HCT116 (cell line): ENCODE data around the gene PLCD3. TPM values are rescaled to one million over a fixed set of nuclear protein-coding genes. Genes with fewer than 3 reads are reported as not detected.

ENCODE experiments used
- ATAC-seq: fragments of 200-7000 bp; cut with Tn5 transposase; 2 replicates; pipeline ENCODE4 v1.9.1; 2020; ENCODE audit warnings: mild to moderate bottlenecking, moderate library complexity
- BruUV-seq: library from RNA; stranded (reverse); fragments of 400-500 nt; replicated peaks from 2 replicates; lab custom pipeline; 2021; lab: Mats Ljungman, UMichigan
- CTCF ChIA-PET: fragments of 300-600 bp; sonication (Branson Sonifier 250); formaldehyde crosslinking; loops from one replicate; lab custom pipeline; 2021; ENCODE audit warnings: antibody characterized with exemption; lab: Charles Lee
- POLR2A ChIA-PET: fragments of 300-600, 350-600 bp; sonication (Branson Sonifier 250); formaldehyde crosslinking; loops from one replicate; lab custom pipeline; 2021; ENCODE audit warnings: antibody characterized with exemption; lab: Charles Lee
- RAD21 ChIA-PET, 2 experiments: fragments of 300-600 bp; sonication (Branson Sonifier 250); formaldehyde crosslinking; loops; one replicate each; lab custom pipeline; 2023; ENCODE audit warnings: low total read pairs in 2 of 2; ENCODE audit not compliant: uncharacterized antibody in 2 of 2, unreplicated experiment in 2 of 2, low non-redundant PET in 1 of 2; lab: Charles Lee
- DNase-seq: peaks from one replicate; pipeline ENCODE4 v3.0.0-alpha.2; 2010; ENCODE audit warnings: low read depth, low spot score
- H2AFZ ChIP-seq: fragments of 200-600 bp; shearing (Covaris generic), sonication (generic); 2 replicates; pipeline ENCODE4 v1.6.1; 2017; ENCODE audit warnings: low read depth, mixed run types, mixed read lengths, antibody characterized with exemption, low read length; ENCODE audit not compliant: poor library complexity, severe bottlenecking
- H3K27ac ChIP-seq: 2 replicates; pipeline ENCODE4 v1.5.1; 2012; ENCODE audit warnings: low read depth, low read length
- H3K27me3 ChIP-seq: fragments of 200-600 bp; sonication (generic); 2 replicates; pipeline ENCODE4 v1.6.1; 2016; ENCODE audit warnings: mixed run types, low read length, mixed read lengths; ENCODE audit not compliant: insufficient read depth
- H3K36me3 ChIP-seq, 2 experiments: fragments of 200-500 bp in 1 of 2; fragments of 200-600 bp in 1 of 2; sonication (Bioruptor generic) in 1 of 2; sonication (generic) in 1 of 2; 2 replicates each; pipeline versions ENCODE4 v1.5.1 to v1.6.1; 2014 to 2016; ENCODE audit warnings: low read length in 2 of 2, inconsistent platforms in 1 of 2, mixed read lengths in 1 of 2, mixed run types in 1 of 2; ENCODE audit not compliant: insufficient read depth in 2 of 2, control insufficient read depth in 1 of 2
- H3K4me1 ChIP-seq, 2 experiments: fragments of 200-600 bp in 1 of 2; sonication (generic) in 1 of 2; 2 replicates each; pipeline versions ENCODE4 v1.5.1 to v1.6.1; 2012 to 2017; ENCODE audit warnings: low read length in 2 of 2, inconsistent platforms in 1 of 2, mild to moderate bottlenecking in 1 of 2, mixed read lengths in 1 of 2, mixed run types in 1 of 2, moderate library complexity in 1 of 2; ENCODE audit not compliant: insufficient read depth in 2 of 2, control insufficient read depth in 1 of 2
- H3K4me2 ChIP-seq: fragments of 200-600 bp; sonication (generic); 2 replicates; pipeline ENCODE4 v1.6.1; 2017; ENCODE audit warnings: mixed run types, low read length, mixed read lengths
- H3K4me3 ChIP-seq, 2 experiments: fragments of 200-600 bp in 1 of 2; sonication (generic) in 1 of 2; replicated peaks in 1 of 2; 2 replicates each; pipeline ENCODE4 v1.5.1; 2011 to 2016; ENCODE audit warnings: low read length in 2 of 2, control low read depth in 1 of 2, low read depth in 1 of 2, mild to moderate bottlenecking in 1 of 2, mixed read lengths in 1 of 2, mixed run types in 1 of 2
- H3K79me2 ChIP-seq: fragments of 200-600 bp; sonication (generic); 2 replicates; pipeline ENCODE4 v1.6.1; 2017; ENCODE audit warnings: mild to moderate bottlenecking, mixed run types, low read length, moderate library complexity, mixed read lengths; ENCODE audit not compliant: insufficient read depth
- H3K9ac ChIP-seq: fragments of 200-600 bp; sonication (generic); 2 replicates; pipeline ENCODE4 v1.6.1; 2016; ENCODE audit warnings: low read length, mixed read lengths
- H3K9me2 ChIP-seq: fragments of 200-600 bp; sonication (generic), shearing (Covaris generic); 2 replicates; pipeline ENCODE4 v1.6.1; 2017; ENCODE audit warnings: mixed run types, mild to moderate bottlenecking, moderate library complexity; ENCODE audit not compliant: insufficient read depth
- H3K9me3 ChIP-seq, 2 experiments: fragments of 200-500 bp in 1 of 2; fragments of 200-600 bp in 1 of 2; sonication (Bioruptor generic) in 1 of 2; sonication (generic) in 1 of 2; 2 replicates each; pipeline ENCODE4 v1.6.1; 2014 to 2017; ENCODE audit warnings: low read length in 2 of 2, mixed read lengths in 2 of 2, inconsistent platforms in 1 of 2, low read depth in 1 of 2, mild to moderate bottlenecking in 1 of 2, mixed run types in 1 of 2, moderate library complexity in 1 of 2; ENCODE audit not compliant: control insufficient read depth in 1 of 2, insufficient read depth in 1 of 2
- H4K20me1 ChIP-seq: fragments of 200-600 bp; sonication (generic), shearing (Covaris generic); 2 replicates; pipeline ENCODE4 v1.6.1; 2017; ENCODE audit warnings: mixed run types, mild to moderate bottlenecking, moderate library complexity; ENCODE audit not compliant: insufficient read depth
- CBX3 ChIP-seq: IDR thresholded peaks from 2 replicates; pipeline ENCODE4 v1.6.1; 2012; ENCODE audit warnings: low read depth
- CEBPB ChIP-seq: IDR thresholded peaks from 2 replicates; pipeline ENCODE4 v1.6.1; 2012; ENCODE audit warnings: low read depth
- EGR1 ChIP-seq: IDR thresholded peaks from 2 replicates; pipeline ENCODE4 v1.6.1; 2012; ENCODE audit warnings: low read depth
- EZH2 ChIP-seq: fragments of 200-600 bp; sonication (generic); IDR thresholded peaks from 2 replicates; pipeline ENCODE4 v1.6.1; 2017; ENCODE audit warnings: antibody characterized with exemption, mixed run types
- EZH2phosphoT487 ChIP-seq: fragments of 200-600 bp; IDR thresholded peaks from 2 replicates; pipeline ENCODE4 v1.6.1; 2018; ENCODE audit warnings: antibody characterized with exemption, borderline replicate concordance
- JUND ChIP-seq: IDR thresholded peaks from 2 replicates; pipeline ENCODE4 v1.6.1; 2012
- POLR2A ChIP-seq: IDR thresholded peaks from 2 replicates; pipeline ENCODE4 v1.7.0; 2011; ENCODE audit warnings: borderline replicate concordance; ENCODE audit not compliant: insufficient read depth, insufficient read length; ENCODE audit errors: extremely low read depth
- RAD21 ChIP-seq: IDR thresholded peaks from 2 replicates; pipeline ENCODE4 v1.6.1; 2012; ENCODE audit warnings: low read depth, mild to moderate bottlenecking
- SIN3A ChIP-seq: IDR thresholded peaks from 2 replicates; pipeline ENCODE4 v1.6.1; 2012; ENCODE audit warnings: low read depth
- SP1 ChIP-seq: IDR thresholded peaks from 2 replicates; pipeline ENCODE4 v1.6.1; 2012; ENCODE audit warnings: low read depth
- SRF ChIP-seq: IDR thresholded peaks from 2 replicates; pipeline ENCODE4 v1.6.1; 2012; ENCODE audit warnings: low read depth
- TCF7L2 ChIP-seq: IDR thresholded peaks from 2 replicates; pipeline ENCODE4 v1.7.0; 2011; ENCODE audit warnings: borderline replicate concordance, inconsistent platforms; ENCODE audit not compliant: insufficient read depth, insufficient read length; ENCODE audit errors: extremely low read depth
- YY1 ChIP-seq: IDR thresholded peaks from 2 replicates; pipeline ENCODE4 v1.6.1; 2011; ENCODE audit warnings: low read length, low read depth, moderate library complexity, mild to moderate bottlenecking; ENCODE audit not compliant: insufficient replicate concordance; ENCODE audit errors: extremely low read depth
- ZFX ChIP-seq: fragments of 450-650 bp; IDR thresholded peaks from 2 replicates; pipeline ENCODE4 v1.6.1; 2017
- ZNF274 ChIP-seq: fragments of 200-500 bp; sonication (Bioruptor generic); IDR thresholded peaks from 2 replicates; pipeline ENCODE4 v1.6.1; 2014; ENCODE audit warnings: mild to moderate bottlenecking, low read depth, low read length, inconsistent platforms
- intact Hi-C: fragments of 100-400 bp; cut with micrococcal nuclease; formaldehyde crosslinking; loops from 2 replicates; pipeline ENCODE4 v1.10.0; 2022
- total RNA-seq: library from RNA; stranded (reverse); gene quantifications from one replicate; pipeline ENCODE4 v1.2.1, GENCODE V29; 2021; ENCODE audit not compliant: unreplicated experiment
- TF ChIP-seq, protein P1 (sequence below), 3 experiments: fragments of 200-600 bp in 1 of 3; sonication (generic) in 1 of 3; IDR thresholded peaks in 2 of 3; conservative IDR thresholded peaks in 1 of 3; 2 replicates each; pipeline ENCODE4 v1.5.1; 2012 to 2017; ENCODE audit warnings: low read depth in 2 of 3, low read length in 2 of 3, antibody characterized with exemption in 1 of 3, borderline replicate concordance in 1 of 3, control low read depth in 1 of 3, mild to moderate bottlenecking in 1 of 3, mixed read lengths in 1 of 3, mixed run types in 1 of 3, moderate library complexity in 1 of 3; ENCODE audit not compliant: insufficient read depth in 1 of 3
- TF ChIP-seq, protein P2 (sequence below): IDR thresholded peaks from 2 replicates; pipeline ENCODE4 v1.6.1; 2011; ENCODE audit warnings: mild to moderate bottlenecking, low read length, moderate library complexity; ENCODE audit not compliant: insufficient replicate concordance; ENCODE audit errors: extremely low read depth
- TF ChIP-seq, protein P3 (sequence below): IDR thresholded peaks from 2 replicates; pipeline ENCODE4 v1.6.1; 2012
- TF ChIP-seq, protein P4 (sequence below): IDR thresholded peaks from 2 replicates; pipeline ENCODE4 v1.6.1; 2012; ENCODE audit warnings: low read depth

The PLCD3 gene
- total RNA-seq, 1 experiment from 2014 or later = 197 TPM

DNA sequence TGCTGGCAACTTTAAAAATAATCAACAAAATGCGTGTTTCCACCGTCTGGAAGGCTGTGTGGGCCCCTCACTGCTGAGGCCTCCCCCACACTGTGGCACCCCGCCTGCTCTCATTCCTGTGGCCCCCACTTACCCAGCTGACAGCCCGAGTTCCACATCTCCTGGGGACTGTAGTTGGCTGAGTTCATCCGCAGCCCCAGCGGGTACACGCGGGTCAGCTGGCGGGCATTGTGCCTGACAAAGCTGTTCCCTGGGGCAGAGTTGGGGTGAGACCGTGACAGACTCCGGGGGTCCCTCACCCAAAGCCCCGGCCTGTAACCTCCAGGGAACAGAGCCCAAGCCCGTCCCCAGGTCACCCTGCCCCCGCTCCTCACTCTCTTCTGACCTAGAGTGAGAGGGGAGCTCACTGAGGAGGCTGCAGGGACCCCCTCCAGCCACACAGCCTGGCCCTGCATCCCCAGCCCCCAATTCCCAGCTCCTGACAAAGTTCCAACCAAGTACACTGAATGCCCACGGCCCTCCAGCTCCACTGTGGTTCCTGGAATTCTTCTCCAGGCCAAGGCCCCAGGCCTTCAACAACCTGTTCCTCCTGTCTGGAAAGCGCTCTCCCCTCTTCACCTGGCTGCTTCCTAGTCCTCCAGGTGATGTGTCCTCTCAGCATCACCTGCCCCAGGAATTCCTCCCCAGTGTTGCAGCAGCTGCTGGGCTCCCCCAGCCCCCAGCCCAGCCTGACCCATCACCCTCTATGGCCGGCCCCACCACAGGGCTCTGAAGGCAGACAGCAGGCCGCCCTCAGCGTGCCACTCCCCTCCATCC lies 18.0 kb downstream of the PLCD3 start:
- Histone ChIP-seq H3K4me1 (peaks cover 3 to 10% of the 10 kb centered on the region in 2 experiments; a peak in 2 of 4 replicates), H3K9me3 (no peaks in the 10 kb centered on the region), H3K79me2 (no peaks in the 10 kb centered on the region), H4K20me1 (no peaks in the 10 kb centered on the region), H3K4me3 (no peak overlapping the region), H3K4me2 (no peak overlapping the region), H3K36me3 (peaks cover 2 to 8% of the 10 kb centered on the region in 2 experiments; a peak in 3 of 4 replicates), H3K27ac (no peak overlapping the region), H3K9me2 (no peaks in the 10 kb centered on the region), H3K27me3 (no peaks in the 10 kb centered on the region), H2AFZ (no peak overlapping the region), H3K9ac (no peak overlapping the region)
- ATAC-seq (no peak), DNase-seq (no peak)
- BruUV-seq = no TSS peak
- ChIA-PET RAD21 (no interaction called here), CTCF (interaction anchor here (0.8 kb wide), 1 partner anchor 95 kb away, joined by 3 read pairs; no protein-coding TSS in a partner anchor), POLR2A (no interaction called here)
- TF ChIP-seq SRF (no peak), YY1 (no peak), JUND (no peak), EZH2phosphoT487 (no peak), SIN3A (no peak), RAD21 (no peak), EGR1 (no peak), SP1 (no peak), EZH2 (no peak), CEBPB (no peak), ZFX (no peak), POLR2A (no peak), TCF7L2 (no peak), ZNF274 (no peak), CBX3 (no peak)
- TF ChIP-seq, protein P1, sequence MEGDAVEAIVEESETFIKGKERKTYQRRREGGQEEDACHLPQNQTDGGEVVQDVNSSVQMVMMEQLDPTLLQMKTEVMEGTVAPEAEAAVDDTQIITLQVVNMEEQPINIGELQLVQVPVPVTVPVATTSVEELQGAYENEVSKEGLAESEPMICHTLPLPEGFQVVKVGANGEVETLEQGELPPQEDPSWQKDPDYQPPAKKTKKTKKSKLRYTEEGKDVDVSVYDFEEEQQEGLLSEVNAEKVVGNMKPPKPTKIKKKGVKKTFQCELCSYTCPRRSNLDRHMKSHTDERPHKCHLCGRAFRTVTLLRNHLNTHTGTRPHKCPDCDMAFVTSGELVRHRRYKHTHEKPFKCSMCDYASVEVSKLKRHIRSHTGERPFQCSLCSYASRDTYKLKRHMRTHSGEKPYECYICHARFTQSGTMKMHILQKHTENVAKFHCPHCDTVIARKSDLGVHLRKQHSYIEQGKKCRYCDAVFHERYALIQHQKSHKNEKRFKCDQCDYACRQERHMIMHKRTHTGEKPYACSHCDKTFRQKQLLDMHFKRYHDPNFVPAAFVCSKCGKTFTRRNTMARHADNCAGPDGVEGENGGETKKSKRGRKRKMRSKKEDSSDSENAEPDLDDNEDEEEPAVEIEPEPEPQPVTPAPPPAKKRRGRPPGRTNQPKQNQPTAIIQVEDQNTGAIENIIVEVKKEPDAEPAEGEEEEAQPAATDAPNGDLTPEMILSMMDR (IDR thresholded peaks at IDR 0.05 in 2 of 3, conservative IDR thresholded peaks at IDR 0.05 in 1 of 3; ENCODE audit: borderline replicate concordance in 1 of 3, insufficient read depth in 1 of 3, low read depth in 2 of 3, low read length in 2 of 3) = no peak
- TF ChIP-seq, protein P2, sequence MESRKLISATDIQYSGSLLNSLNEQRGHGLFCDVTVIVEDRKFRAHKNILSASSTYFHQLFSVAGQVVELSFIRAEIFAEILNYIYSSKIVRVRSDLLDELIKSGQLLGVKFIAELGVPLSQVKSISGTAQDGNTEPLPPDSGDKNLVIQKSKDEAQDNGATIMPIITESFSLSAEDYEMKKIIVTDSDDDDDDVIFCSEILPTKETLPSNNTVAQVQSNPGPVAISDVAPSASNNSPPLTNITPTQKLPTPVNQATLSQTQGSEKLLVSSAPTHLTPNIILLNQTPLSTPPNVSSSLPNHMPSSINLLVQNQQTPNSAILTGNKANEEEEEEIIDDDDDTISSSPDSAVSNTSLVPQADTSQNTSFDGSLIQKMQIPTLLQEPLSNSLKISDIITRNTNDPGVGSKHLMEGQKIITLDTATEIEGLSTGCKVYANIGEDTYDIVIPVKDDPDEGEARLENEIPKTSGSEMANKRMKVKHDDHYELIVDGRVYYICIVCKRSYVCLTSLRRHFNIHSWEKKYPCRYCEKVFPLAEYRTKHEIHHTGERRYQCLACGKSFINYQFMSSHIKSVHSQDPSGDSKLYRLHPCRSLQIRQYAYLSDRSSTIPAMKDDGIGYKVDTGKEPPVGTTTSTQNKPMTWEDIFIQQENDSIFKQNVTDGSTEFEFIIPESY = no peak
- TF ChIP-seq, protein P3, sequence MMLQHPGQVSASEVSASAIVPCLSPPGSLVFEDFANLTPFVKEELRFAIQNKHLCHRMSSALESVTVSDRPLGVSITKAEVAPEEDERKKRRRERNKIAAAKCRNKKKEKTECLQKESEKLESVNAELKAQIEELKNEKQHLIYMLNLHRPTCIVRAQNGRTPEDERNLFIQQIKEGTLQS = no peak
- TF ChIP-seq, protein P4, sequence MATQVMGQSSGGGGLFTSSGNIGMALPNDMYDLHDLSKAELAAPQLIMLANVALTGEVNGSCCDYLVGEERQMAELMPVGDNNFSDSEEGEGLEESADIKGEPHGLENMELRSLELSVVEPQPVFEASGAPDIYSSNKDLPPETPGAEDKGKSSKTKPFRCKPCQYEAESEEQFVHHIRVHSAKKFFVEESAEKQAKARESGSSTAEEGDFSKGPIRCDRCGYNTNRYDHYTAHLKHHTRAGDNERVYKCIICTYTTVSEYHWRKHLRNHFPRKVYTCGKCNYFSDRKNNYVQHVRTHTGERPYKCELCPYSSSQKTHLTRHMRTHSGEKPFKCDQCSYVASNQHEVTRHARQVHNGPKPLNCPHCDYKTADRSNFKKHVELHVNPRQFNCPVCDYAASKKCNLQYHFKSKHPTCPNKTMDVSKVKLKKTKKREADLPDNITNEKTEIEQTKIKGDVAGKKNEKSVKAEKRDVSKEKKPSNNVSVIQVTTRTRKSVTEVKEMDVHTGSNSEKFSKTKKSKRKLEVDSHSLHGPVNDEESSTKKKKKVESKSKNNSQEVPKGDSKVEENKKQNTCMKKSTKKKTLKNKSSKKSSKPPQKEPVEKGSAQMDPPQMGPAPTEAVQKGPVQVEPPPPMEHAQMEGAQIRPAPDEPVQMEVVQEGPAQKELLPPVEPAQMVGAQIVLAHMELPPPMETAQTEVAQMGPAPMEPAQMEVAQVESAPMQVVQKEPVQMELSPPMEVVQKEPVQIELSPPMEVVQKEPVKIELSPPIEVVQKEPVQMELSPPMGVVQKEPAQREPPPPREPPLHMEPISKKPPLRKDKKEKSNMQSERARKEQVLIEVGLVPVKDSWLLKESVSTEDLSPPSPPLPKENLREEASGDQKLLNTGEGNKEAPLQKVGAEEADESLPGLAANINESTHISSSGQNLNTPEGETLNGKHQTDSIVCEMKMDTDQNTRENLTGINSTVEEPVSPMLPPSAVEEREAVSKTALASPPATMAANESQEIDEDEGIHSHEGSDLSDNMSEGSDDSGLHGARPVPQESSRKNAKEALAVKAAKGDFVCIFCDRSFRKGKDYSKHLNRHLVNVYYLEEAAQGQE = no peak
- intact Hi-C loops = no loop called here
